SIG-M5 (cell line): ENCODE results near the gene COG6.

Experiments
- DNase-seq: peaks from one replicate; lab custom pipeline; 2025; lab: John Stamatoyannopoulos, UW

COG6 gene

GRCh38 chr13:39770221-39771090, 115.0 kb downstream of the COG6 start:
- DNase-seq = no peak

- DNase-seq = no peak
These were observed 118.4 kb downstream of the COG6 start for GRCh38 chr13:39773833-39774232.

- DNase-seq = no peak
These were observed 121.0 kb downstream of the COG6 start for GRCh38 chr13:39776439-39776838.

- DNase-seq = no peak
These were observed 121.6 kb downstream of the COG6 start for GRCh38 chr13:39777021-39777420.

- DNase-seq = no peak
These were observed 122.1 kb downstream of the COG6 start for GRCh38 chr13:39777527-39778061.

GRCh38 chr13:39779337-39780265, 124.1 kb downstream of the COG6 start:
- DNase-seq = no peak

GRCh38 chr13:39780711-39781110, 125.2 kb downstream of the COG6 start:
- DNase-seq = no peak

GRCh38 chr13:39781381-39781780, 125.9 kb downstream of the COG6 start:
- DNase-seq = no peak

- DNase-seq = no peak
These were observed 127.6 kb downstream of the COG6 start for GRCh38 chr13:39783051-39783450.

- no peak for DNase-seq
These were observed 128.9 kb downstream of the COG6 start for GRCh38 chr13:39784347-39784746.

- DNase-seq = no peak
These were observed 130.6 kb downstream of the COG6 start for GRCh38 chr13:39786091-39786490.

- no peak for DNase-seq
These were observed 131.6 kb downstream of the COG6 start for GRCh38 chr13:39787086-39787487.

- DNase-seq = no peak
These were observed 132.6 kb downstream of the COG6 start for GRCh38 chr13:39788102-39788501.

- DNase-seq = no peak
These were observed 134.0 kb downstream of the COG6 start for GRCh38 chr13:39789451-39789850.
